Glutamatergic neuron (in vitro differentiated cells): Measurements from ENCODE around the gene SUSD2. TPM values are rescaled to one million over a fixed set of nuclear protein-coding genes. Genes with fewer than 3 reads are reported as not detected.

Experiments used
- DNase-seq: peaks from one replicate; pipeline ENCODE4 v3.0.0; 2022
- H3K27ac Mint-ChIP-seq: one replicate; pipeline ENCODE4 v1.8.0; 2020; ENCODE audit warnings: mild to moderate bottlenecking, mixed read lengths, inconsistent platforms; ENCODE audit not compliant: unreplicated experiment
- H3K27me3 Mint-ChIP-seq: one replicate; pipeline ENCODE4 v1.8.0; 2020; ENCODE audit warnings: mild to moderate bottlenecking, moderate library complexity, mixed read lengths, inconsistent platforms; ENCODE audit not compliant: unreplicated experiment
- H3K36me3 Mint-ChIP-seq: one replicate; pipeline ENCODE4 v1.8.0; 2020; ENCODE audit warnings: mild to moderate bottlenecking, mixed read lengths, inconsistent platforms; ENCODE audit not compliant: unreplicated experiment
- H3K4me1 Mint-ChIP-seq: one replicate; pipeline ENCODE4 v1.8.0; 2020; ENCODE audit warnings: mild to moderate bottlenecking, low read depth, mixed read lengths, inconsistent platforms; ENCODE audit not compliant: unreplicated experiment
- H3K4me3 Mint-ChIP-seq: one replicate; pipeline ENCODE4 v1.8.0; 2020; ENCODE audit warnings: mild to moderate bottlenecking, mixed read lengths, inconsistent platforms; ENCODE audit not compliant: unreplicated experiment
- H3K9me3 Mint-ChIP-seq: one replicate; pipeline ENCODE4 v1.8.0; 2020; ENCODE audit warnings: mild to moderate bottlenecking, moderate library complexity, mixed read lengths, inconsistent platforms; ENCODE audit not compliant: unreplicated experiment
- CTCF ChIP-seq: fragments of 200-600 bp; sonication (generic); IDR thresholded peaks from one replicate; pipeline ENCODE4 v1.5.0; 2021; ENCODE audit not compliant: partially characterized antibody, unreplicated experiment
- total RNA-seq: library from RNA; stranded (reverse); fragmentation: NEBNext Ultra II Directional; extraction: Animal tissue kit (Norgen Biotek cat#: 25700); gene quantifications from one replicate; pipeline ENCODE4 v1.2.1, GENCODE V29; 2021; ENCODE audit not compliant: unreplicated experiment

Gene SUSD2
- total RNA-seq, 1 donor from 2014 or later: 123 TPM

- no peak for TF ChIP-seq CTCF
- Mint-ChIP-seq H3K4me1 (peaks cover 12% of the 10 kb centered on the region), H3K9me3 (no peaks in the 10 kb centered on the region), H3K27me3 (no peaks in the 10 kb centered on the region), H3K27ac (no peak overlapping the region), H3K36me3 (no peaks in the 10 kb centered on the region), H3K4me3 (no peak overlapping the region)
- DNase-seq: no peak
These were observed 14.5 kb upstream of the SUSD2 start for GRCh38 chr22:24166811-24167210.

DNA sequence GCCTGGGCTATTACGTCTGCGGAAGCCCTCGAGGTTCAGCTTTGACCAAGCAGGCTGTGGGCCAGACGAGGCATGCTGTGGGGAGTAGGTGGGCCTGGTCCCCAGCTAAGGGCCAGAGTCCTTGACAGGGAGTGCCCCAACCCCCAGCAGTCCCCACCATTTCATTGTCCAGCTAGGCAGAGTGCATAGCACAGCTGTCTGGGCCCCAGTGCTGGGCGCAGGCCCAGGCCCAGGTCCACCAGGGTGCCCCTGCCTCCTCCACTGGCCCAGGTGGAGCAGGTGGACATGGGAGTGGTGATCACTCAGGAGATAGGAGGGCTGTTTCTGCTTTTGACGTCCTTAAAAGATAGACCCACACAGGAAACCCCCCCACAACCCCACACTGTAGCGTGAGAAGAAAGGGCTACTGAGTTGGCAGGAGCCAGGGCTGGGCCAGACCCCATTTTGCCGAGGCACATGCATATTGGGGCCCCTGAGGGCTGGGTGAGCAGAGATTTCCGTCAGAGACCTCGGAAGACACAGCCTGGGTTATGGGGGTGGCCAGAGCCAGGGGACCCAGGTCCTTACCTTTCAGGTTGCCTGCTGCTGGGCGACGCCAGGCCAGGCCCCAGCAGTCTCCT lies 11.7 kb upstream of the SUSD2 start:
- H3K27me3 Mint-ChIP-seq: no peaks in the 10 kb centered on the region
- no peak overlapping the region for H3K4me3 Mint-ChIP-seq
- H3K36me3 Mint-ChIP-seq: no peaks in the 10 kb centered on the region
- H3K4me1 Mint-ChIP-seq: peaks cover 6% of the 10 kb centered on the region
- H3K27ac Mint-ChIP-seq: no peak overlapping the region
- TF ChIP-seq CTCF: no peak
- no peak for DNase-seq
- H3K9me3 Mint-ChIP-seq: no peaks in the 10 kb centered on the region

GRCh38 chr22:24170188-24170587 lies 11.1 kb upstream of the SUSD2 start:
- Mint-ChIP-seq H3K9me3 (peaks cover 2% of the 10 kb centered on the region), H3K4me1 (peaks cover 5% of the 10 kb centered on the region), H3K27ac (no peak overlapping the region), H3K4me3 (no peak overlapping the region), H3K27me3 (no peaks in the 10 kb centered on the region), H3K36me3 (no peaks in the 10 kb centered on the region)
- DNase-seq: peak; percentile 37
- no peak for TF ChIP-seq CTCF

DNA sequence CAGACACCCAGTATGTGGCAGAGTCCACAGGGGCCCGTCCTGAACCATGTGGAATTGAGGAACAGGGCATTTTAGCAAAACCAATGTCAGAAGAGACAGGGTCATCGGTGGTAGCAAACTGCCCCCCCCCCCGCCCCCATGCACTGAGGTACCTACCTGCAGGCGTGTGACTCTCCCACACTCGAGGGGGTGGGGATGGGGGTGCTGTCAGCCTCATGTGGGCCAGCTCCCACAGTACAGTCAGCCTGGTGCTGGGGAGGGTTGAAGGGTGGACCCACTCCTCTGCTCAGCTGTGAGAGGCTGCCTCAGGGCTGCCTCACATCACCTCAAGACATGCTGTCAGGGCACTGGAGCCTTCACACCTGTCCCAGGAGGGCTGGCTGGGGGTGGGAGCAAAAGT lies 10.7 kb upstream of the SUSD2 start:
- H3K4me1 Mint-ChIP-seq: peaks cover 5% of the 10 kb centered on the region
- no peaks in the 10 kb centered on the region for H3K27me3 Mint-ChIP-seq

GRCh38 chr22:24171822-24172221 lies 9.5 kb upstream of the SUSD2 start:
- no peak overlapping the region for H3K4me3 Mint-ChIP-seq
- no peaks in the 10 kb centered on the region for H3K36me3 Mint-ChIP-seq
- H3K4me1 Mint-ChIP-seq: peaks cover 5% of the 10 kb centered on the region
- TF ChIP-seq CTCF: no peak
- H3K27me3 Mint-ChIP-seq: no peaks in the 10 kb centered on the region
- no peak for DNase-seq
- H3K27ac Mint-ChIP-seq: no peak overlapping the region
- peaks cover 2% of the 10 kb centered on the region for H3K9me3 Mint-ChIP-seq

More for the DNA sequence above, 10.7 kb upstream of the SUSD2 start:
- H3K27ac Mint-ChIP-seq: no peak overlapping the region
- no peak overlapping the region for H3K4me3 Mint-ChIP-seq
- no peak for TF ChIP-seq CTCF
- no peaks in the 10 kb centered on the region for H3K36me3 Mint-ChIP-seq
- no peak for DNase-seq
- peaks cover 2% of the 10 kb centered on the region for H3K9me3 Mint-ChIP-seq
